ENCODE data around the gene P3H3. TPM values are rescaled to one million over a fixed set of nuclear protein-coding genes. Genes with fewer than 3 reads are reported as not detected.

P3H3 gene
- total and polyA plus RNA-seq, 3 donors from 2014 or later: 13.1 to 19.2 (median 18.8) TPM

DNA sequence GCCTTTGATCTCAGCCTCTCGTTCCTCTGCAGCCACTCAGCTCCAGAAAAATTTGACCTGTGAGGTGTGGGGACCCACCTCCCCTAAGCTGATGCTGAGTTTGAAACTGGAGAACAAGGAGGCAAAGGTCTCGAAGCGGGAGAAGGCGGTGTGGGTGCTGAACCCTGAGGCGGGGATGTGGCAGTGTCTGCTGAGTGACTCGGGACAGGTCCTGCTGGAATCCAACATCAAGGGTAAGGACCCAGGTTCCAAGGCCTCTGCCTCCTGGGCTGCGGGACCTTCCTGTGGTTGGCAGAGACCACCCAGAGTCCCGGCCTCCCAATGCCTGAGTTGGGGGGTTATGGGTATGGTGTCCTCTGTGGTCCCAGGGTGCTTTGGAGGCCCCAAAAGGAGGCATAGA lies 11.1 kb upstream of the P3H3 start:
- Histone ChIP-seq H3K27ac (no peak overlapping the region), H3K4me3 (no peak overlapping the region), H3K4me1 (peaks cover 3% of the 10 kb centered on the region), H3K36me3 (ENCODE audit: low read depth, missing control alignments) (no peaks in the 10 kb centered on the region), H3K27me3 (no peaks in the 10 kb centered on the region), H3K9me3 (no peaks in the 10 kb centered on the region)
- intact Hi-C loops (cut with DNase I; ENCODE audit: low total_unique reads): no loop called here
- 87 to 91% methylated on average over 7 to 8 of the region's 8 CpGs for WGBS, 2 donors
- DNase-seq: no peak
- TF ChIP-seq, protein P1, sequence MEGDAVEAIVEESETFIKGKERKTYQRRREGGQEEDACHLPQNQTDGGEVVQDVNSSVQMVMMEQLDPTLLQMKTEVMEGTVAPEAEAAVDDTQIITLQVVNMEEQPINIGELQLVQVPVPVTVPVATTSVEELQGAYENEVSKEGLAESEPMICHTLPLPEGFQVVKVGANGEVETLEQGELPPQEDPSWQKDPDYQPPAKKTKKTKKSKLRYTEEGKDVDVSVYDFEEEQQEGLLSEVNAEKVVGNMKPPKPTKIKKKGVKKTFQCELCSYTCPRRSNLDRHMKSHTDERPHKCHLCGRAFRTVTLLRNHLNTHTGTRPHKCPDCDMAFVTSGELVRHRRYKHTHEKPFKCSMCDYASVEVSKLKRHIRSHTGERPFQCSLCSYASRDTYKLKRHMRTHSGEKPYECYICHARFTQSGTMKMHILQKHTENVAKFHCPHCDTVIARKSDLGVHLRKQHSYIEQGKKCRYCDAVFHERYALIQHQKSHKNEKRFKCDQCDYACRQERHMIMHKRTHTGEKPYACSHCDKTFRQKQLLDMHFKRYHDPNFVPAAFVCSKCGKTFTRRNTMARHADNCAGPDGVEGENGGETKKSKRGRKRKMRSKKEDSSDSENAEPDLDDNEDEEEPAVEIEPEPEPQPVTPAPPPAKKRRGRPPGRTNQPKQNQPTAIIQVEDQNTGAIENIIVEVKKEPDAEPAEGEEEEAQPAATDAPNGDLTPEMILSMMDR (IDR thresholded peaks at IDR 0.05): no peak
- no peak for TF ChIP-seq POLR2A (IDR thresholded peaks at IDR 0.05)

DNA sequence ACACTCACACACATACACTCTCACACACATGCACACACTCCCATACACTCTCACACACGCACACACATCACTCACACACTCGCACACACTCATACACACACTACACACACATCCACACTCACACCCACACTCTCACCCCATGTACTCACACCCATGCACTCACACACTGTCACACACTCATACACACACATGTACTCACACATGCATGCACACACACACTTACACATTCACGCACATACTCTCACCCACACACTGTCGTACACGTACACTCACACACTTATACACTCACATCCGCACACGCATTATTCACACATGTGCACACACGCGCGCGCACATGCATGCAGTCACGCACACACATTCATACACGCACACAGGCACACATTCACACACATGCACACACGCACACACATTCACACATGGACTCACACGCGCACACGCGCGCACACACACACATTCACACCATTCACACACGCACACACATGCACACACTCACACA lies 10.5 kb upstream of the P3H3 start:
- intact Hi-C loops (cut with DNase I; ENCODE audit: low total_unique reads): no loop called here

DNA sequence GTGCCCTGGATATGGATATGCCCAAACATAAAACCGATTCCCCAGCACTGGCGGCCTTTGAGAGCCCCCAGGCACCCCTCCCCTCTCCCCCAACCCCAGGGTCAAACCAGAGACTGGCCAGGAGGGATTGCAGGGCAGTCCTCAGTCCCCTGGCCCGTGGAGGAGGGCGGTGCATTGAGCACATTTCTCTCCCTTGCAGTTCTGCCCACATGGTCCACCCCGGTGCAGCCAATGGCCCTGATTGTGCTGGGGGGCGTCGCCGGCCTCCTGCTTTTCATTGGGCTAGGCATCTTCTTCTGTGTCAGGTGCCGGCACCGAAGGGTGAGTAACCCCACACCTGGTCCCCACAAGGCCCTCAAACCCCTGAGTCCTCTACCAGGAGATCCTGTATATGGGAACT lies 10.0 kb upstream of the P3H3 start:
- 58 to 88% methylated on average over 9 to 10 of the region's 10 CpGs for WGBS, 2 donors
- Histone ChIP-seq H3K36me3 (ENCODE audit: low read depth, missing control alignments) (no peaks in the 10 kb centered on the region), H3K9me3 (no peaks in the 10 kb centered on the region), H3K27me3 (no peaks in the 10 kb centered on the region), H3K4me1 (peaks cover 8% of the 10 kb centered on the region), H3K4me3 (no peak overlapping the region), H3K27ac (no peak overlapping the region)
- no peak for DNase-seq
- intact Hi-C loops (cut with DNase I; ENCODE audit: low total_unique reads): no loop called here
- TF ChIP-seq POLR2A (IDR thresholded peaks at IDR 0.05): no peak
- TF ChIP-seq, protein P1 (IDR thresholded peaks at IDR 0.05): no peak

More for the DNA sequence above, 10.5 kb upstream of the P3H3 start:
- Histone ChIP-seq H3K27me3 (no peaks in the 10 kb centered on the region), H3K27ac (no peak overlapping the region), H3K9me3 (no peaks in the 10 kb centered on the region), H3K4me1 (peaks cover 8% of the 10 kb centered on the region), H3K36me3 (ENCODE audit: low read depth, missing control alignments) (no peaks in the 10 kb centered on the region), H3K4me3 (no peak overlapping the region)
- no peak for TF ChIP-seq POLR2A (IDR thresholded peaks at IDR 0.05)
- TF ChIP-seq, protein P1 (IDR thresholded peaks at IDR 0.05): no peak
- DNase-seq: no peak
- 74 to 81% methylated on average over 20 of the region's 20 CpGs for WGBS, 2 donors

DNA sequence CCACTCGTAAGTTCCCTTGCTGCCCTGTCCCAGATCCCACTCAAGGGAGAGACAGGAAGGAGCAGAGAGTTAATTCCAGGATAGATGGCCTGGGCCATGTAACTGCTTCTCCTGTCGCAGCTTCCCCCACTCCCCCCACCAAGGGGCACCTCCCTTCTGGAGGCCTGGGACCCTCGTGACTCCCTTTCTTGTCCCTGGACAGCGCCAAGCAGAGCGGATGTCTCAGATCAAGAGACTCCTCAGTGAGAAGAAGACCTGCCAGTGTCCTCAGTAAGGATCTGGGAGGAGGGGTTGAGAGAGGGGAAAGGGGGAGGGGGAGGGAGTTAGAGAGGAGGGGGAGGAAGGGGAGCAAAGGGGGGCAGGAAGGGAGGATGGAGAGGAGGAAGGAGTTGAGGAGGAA lies 9.6 kb upstream of the P3H3 start:
- intact Hi-C loops (cut with DNase I; ENCODE audit: low total_unique reads): no loop called here
- H3K4me1 ChIP-seq: peaks cover 8% of the 10 kb centered on the region
- no peaks in the 10 kb centered on the region for H3K27me3 ChIP-seq
- H3K27ac ChIP-seq: no peak overlapping the region
- H3K9me3 ChIP-seq: no peaks in the 10 kb centered on the region
- no peak for TF ChIP-seq POLR2A (IDR thresholded peaks at IDR 0.05)
- TF ChIP-seq, protein P1 (IDR thresholded peaks at IDR 0.05): no peak
- WGBS, 2 donors: 80 to 89% methylated on average over 3 to 4 of the region's 5 CpGs
- H3K36me3 ChIP-seq (ENCODE audit: low read depth, missing control alignments): no peaks in the 10 kb centered on the region
- DNase-seq: no peak
- no peak overlapping the region for H3K4me3 ChIP-seq

Data from testis (tissue), 3 donors.